ENCODE data around the gene EPG5. TPM values are rescaled to one million over a fixed set of nuclear protein-coding genes. Genes with fewer than 3 reads are reported as not detected.

Gene EPG5
- total RNA-seq, 1 donor: 94.8 TPM

GRCh38 chr18:45896991-45897390, 70.1 kb downstream of the EPG5 start:
- H3K27ac ChIP-seq (ENCODE audit: low read depth, low read length): no peak overlapping the region

DNA sequence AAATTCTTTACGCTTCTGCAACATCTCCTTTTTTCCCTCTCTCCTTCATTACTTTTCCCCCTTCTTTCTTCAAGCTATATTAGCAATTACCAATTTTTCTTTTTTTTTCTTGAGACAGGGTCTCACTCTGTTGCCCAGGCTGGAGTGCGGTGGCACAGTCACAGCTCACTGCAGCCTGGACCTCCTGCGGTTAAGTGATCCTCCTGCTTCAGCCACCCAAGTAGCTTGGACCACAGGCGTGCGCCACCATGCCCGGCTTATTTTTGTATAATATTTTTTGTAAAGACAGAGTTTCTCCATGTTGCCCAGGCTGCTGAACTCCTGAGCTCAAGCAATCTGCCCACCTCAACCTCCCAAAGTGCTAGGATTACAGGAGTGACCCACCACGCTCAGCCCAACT, 70.7 kb downstream of the EPG5 start:
- Histone ChIP-seq H3K27ac (ENCODE audit: low read depth, low read length) (no peak overlapping the region), H3K4me2 (ENCODE audit: insufficient read depth, low read length) (no peak overlapping the region), H3K36me3 (ENCODE audit: insufficient read depth, low read length) (peaks cover 86% of the 10 kb centered on the region), H3K79me2 (ENCODE audit: insufficient read depth, low read length) (peaks cover 74% of the 10 kb centered on the region), H3K4me3 (ENCODE audit: insufficient read depth, low read length) (no peak overlapping the region), H3K4me1 (ENCODE audit: insufficient read depth, low read length) (no peaks in the 10 kb centered on the region), H3K27me3 (ENCODE audit: insufficient read depth, low read length) (no peaks in the 10 kb centered on the region), H4K20me1 (ENCODE audit: insufficient read depth, low read length) (no peaks in the 10 kb centered on the region), H2AFZ (ENCODE audit: low read length) (no peak overlapping the region), H3K9me3 (ENCODE audit: low read depth, low read length) (no peaks in the 10 kb centered on the region)
- DNase-seq (ENCODE audit: insufficient read length, low spot score, missing footprints): no peak
- no peak for TF ChIP-seq CTCF (IDR thresholded peaks at IDR 0.05; ENCODE audit: extremely low read depth, low read depth, low read length)

More at GRCh38 chr18:45896991-45897390, 70.1 kb downstream of the EPG5 start:
- Histone ChIP-seq H4K20me1 (ENCODE audit: insufficient read depth, low read length) (no peaks in the 10 kb centered on the region), H2AFZ (ENCODE audit: low read length) (no peak overlapping the region), H3K4me3 (ENCODE audit: insufficient read depth, low read length) (no peak overlapping the region), H3K4me1 (ENCODE audit: insufficient read depth, low read length) (no peaks in the 10 kb centered on the region), H3K4me2 (ENCODE audit: insufficient read depth, low read length) (no peak overlapping the region), H3K9me3 (ENCODE audit: low read depth, low read length) (no peaks in the 10 kb centered on the region), H3K79me2 (ENCODE audit: insufficient read depth, low read length) (peaks cover 73% of the 10 kb centered on the region), H3K36me3 (ENCODE audit: insufficient read depth, low read length) (peaks cover 85% of the 10 kb centered on the region), H3K27me3 (ENCODE audit: insufficient read depth, low read length) (no peaks in the 10 kb centered on the region)
- no peak for DNase-seq (ENCODE audit: insufficient read length, low spot score, missing footprints)
- no peak for TF ChIP-seq CTCF (IDR thresholded peaks at IDR 0.05; ENCODE audit: extremely low read depth, low read depth, low read length)

DNA sequence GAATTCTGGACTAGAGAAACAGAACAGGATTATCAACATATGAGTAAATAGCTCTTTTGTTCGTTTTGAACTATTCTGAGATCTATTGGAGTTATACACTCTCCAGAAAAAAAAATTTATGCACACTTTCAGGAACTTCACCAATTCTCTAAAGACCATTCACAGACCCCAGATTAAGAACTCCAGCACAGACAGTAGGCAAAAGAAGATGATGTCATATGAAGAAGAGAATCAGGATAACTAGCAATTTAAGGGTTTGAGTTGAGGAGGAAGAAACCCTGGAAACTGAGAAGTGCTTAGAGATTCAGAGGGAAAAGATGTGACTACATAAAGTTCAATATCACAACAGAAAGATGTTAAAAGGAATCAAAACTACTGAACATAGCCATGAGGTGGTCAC, 71.8 kb downstream of the EPG5 start:
- Histone ChIP-seq H3K4me1 (ENCODE audit: insufficient read depth, low read length) (no peaks in the 10 kb centered on the region), H3K27me3 (ENCODE audit: insufficient read depth, low read length) (no peaks in the 10 kb centered on the region), H3K4me3 (ENCODE audit: insufficient read depth, low read length) (no peak overlapping the region), H2AFZ (ENCODE audit: low read length) (no peak overlapping the region), H3K36me3 (ENCODE audit: insufficient read depth, low read length) (peaks cover 84% of the 10 kb centered on the region), H3K9me3 (ENCODE audit: low read depth, low read length) (no peaks in the 10 kb centered on the region), H3K27ac (ENCODE audit: low read depth, low read length) (no peak overlapping the region), H3K4me2 (ENCODE audit: insufficient read depth, low read length) (no peak overlapping the region), H3K79me2 (ENCODE audit: insufficient read depth, low read length) (peaks cover 74% of the 10 kb centered on the region), H4K20me1 (ENCODE audit: insufficient read depth, low read length) (no peaks in the 10 kb centered on the region)
- TF ChIP-seq CTCF (IDR thresholded peaks at IDR 0.05; ENCODE audit: extremely low read depth, low read depth, low read length): no peak
- DNase-seq (ENCODE audit: insufficient read length, low spot score, missing footprints): no peak

- Histone ChIP-seq H3K4me1 (ENCODE audit: insufficient read depth, low read length) (no peaks in the 10 kb centered on the region), H3K79me2 (ENCODE audit: insufficient read depth, low read length) (peaks cover 73% of the 10 kb centered on the region), H3K4me3 (ENCODE audit: insufficient read depth, low read length) (no peak overlapping the region), H4K20me1 (ENCODE audit: insufficient read depth, low read length) (no peaks in the 10 kb centered on the region), H3K27me3 (ENCODE audit: insufficient read depth, low read length) (no peaks in the 10 kb centered on the region), H3K4me2 (ENCODE audit: insufficient read depth, low read length) (no peak overlapping the region), H3K9me3 (ENCODE audit: low read depth, low read length) (no peaks in the 10 kb centered on the region), H2AFZ (ENCODE audit: low read length) (no peak overlapping the region), H3K27ac (ENCODE audit: low read depth, low read length) (no peak overlapping the region), H3K36me3 (ENCODE audit: insufficient read depth, low read length) (peaks cover 85% of the 10 kb centered on the region)
- no peak for DNase-seq (ENCODE audit: insufficient read length, low spot score, missing footprints)
- TF ChIP-seq CTCF (IDR thresholded peaks at IDR 0.05; ENCODE audit: extremely low read depth, low read depth, low read length): no peak
These were observed 72.3 kb downstream of the EPG5 start for GRCh38 chr18:45894818-45895217.
